ENCODE results near the gene FAM25A. TPM values are rescaled to one million over a fixed set of nuclear protein-coding genes. Genes with fewer than 3 reads are reported as not detected.

The FAM25A gene
- total RNA-seq, 1 donor from 2014 or later, result not detected

- DNase-seq (ENCODE audit: low spot score), result no peak
- Mint-ChIP-seq H3K36me3 (ENCODE audit: low read depth) (peaks cover 24% of the 10 kb centered on the region), H3K4me1 (ENCODE audit: low read depth) (peaks cover 19% of the 10 kb centered on the region), H3K27me3 (ENCODE audit: low read depth) (no peaks in the 10 kb centered on the region), H3K9me3 (ENCODE audit: low read depth) (no peaks in the 10 kb centered on the region), H3K4me3 (ENCODE audit: unreplicated experiment) (no peak overlapping the region), H3K27ac (ENCODE audit: unreplicated experiment) (no peak overlapping the region)
- TF ChIP-seq CTCF (IDR thresholded peaks at IDR 0.05), result no peak
Observed at GRCh38 chr10:87060280-87060928, 40.3 kb downstream of the FAM25A start.

- Mint-ChIP-seq H3K36me3 (ENCODE audit: low read depth) (peaks cover 42% of the 10 kb centered on the region), H3K27ac (ENCODE audit: unreplicated experiment) (no peak overlapping the region), H3K4me3 (ENCODE audit: unreplicated experiment) (no peak overlapping the region), H3K9me3 (ENCODE audit: low read depth) (no peaks in the 10 kb centered on the region), H3K27me3 (ENCODE audit: low read depth) (no peaks in the 10 kb centered on the region), H3K4me1 (ENCODE audit: low read depth) (no peaks in the 10 kb centered on the region)
- no peak for DNase-seq (ENCODE audit: low spot score)
- no peak for TF ChIP-seq CTCF (IDR thresholded peaks at IDR 0.05)
Observed at GRCh38 chr10:87064651-87065050, 44.6 kb downstream of the FAM25A start.

GRCh38 chr10:87066178-87066577 lies 46.1 kb downstream of the FAM25A start:
- no peak for TF ChIP-seq CTCF (IDR thresholded peaks at IDR 0.05)
- H3K36me3 Mint-ChIP-seq (ENCODE audit: low read depth), result peaks cover 36% of the 10 kb centered on the region
- H3K4me1 Mint-ChIP-seq (ENCODE audit: low read depth), result no peaks in the 10 kb centered on the region
- H3K4me3 Mint-ChIP-seq (ENCODE audit: unreplicated experiment), result no peak overlapping the region
- H3K27ac Mint-ChIP-seq (ENCODE audit: unreplicated experiment), result no peak overlapping the region
- no peak for DNase-seq (ENCODE audit: low spot score)
- no peaks in the 10 kb centered on the region for H3K27me3 Mint-ChIP-seq (ENCODE audit: low read depth)
- H3K9me3 Mint-ChIP-seq (ENCODE audit: low read depth), result no peaks in the 10 kb centered on the region

- Mint-ChIP-seq H3K27me3 (ENCODE audit: low read depth) (no peaks in the 10 kb centered on the region), H3K4me1 (ENCODE audit: low read depth) (no peaks in the 10 kb centered on the region), H3K9me3 (ENCODE audit: low read depth) (no peaks in the 10 kb centered on the region), H3K27ac (ENCODE audit: unreplicated experiment) (no peak overlapping the region), H3K4me3 (ENCODE audit: unreplicated experiment) (no peak overlapping the region), H3K36me3 (ENCODE audit: low read depth) (peaks cover 41% of the 10 kb centered on the region)
- no peak for DNase-seq (ENCODE audit: low spot score)
- no peak for TF ChIP-seq CTCF (IDR thresholded peaks at IDR 0.05)
Observed at GRCh38 chr10:87066865-87067264, 46.8 kb downstream of the FAM25A start.

GRCh38 chr10:87068281-87068680 lies 48.2 kb downstream of the FAM25A start:
- no peak for DNase-seq (ENCODE audit: low spot score)
- Mint-ChIP-seq H3K36me3 (ENCODE audit: low read depth) (peaks cover 48% of the 10 kb centered on the region), H3K27me3 (ENCODE audit: low read depth) (no peaks in the 10 kb centered on the region), H3K4me3 (ENCODE audit: unreplicated experiment) (no peak overlapping the region), H3K9me3 (ENCODE audit: low read depth) (no peaks in the 10 kb centered on the region), H3K27ac (ENCODE audit: unreplicated experiment) (no peak overlapping the region), H3K4me1 (ENCODE audit: low read depth) (no peaks in the 10 kb centered on the region)
- TF ChIP-seq CTCF (IDR thresholded peaks at IDR 0.05), result no peak

All from chondrocyte (in vitro differentiated cells).